ENCODE measurements around the gene PEX10.

PEX10 gene

DNA sequence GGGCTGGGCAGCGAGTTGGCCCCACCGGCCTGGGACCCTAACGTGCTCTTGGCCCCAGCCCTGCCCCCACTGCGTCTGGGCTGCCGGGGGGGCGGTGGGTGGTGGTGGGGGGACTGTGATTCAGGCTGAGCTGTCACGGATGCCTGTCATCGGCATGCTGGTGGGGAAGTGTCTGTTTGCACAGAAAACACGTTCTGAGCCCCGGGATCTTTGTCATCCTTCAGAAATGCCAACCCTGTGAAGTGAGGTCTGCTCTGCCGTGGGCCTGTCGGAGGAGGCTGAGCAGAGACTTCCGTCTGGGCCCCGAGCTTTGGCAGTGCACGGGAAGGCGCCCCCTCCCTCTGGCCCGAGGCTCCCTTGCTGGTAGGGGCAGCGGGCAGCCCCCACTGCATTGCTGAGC lies 39.4 kb upstream of the PEX10 start:
- H3K4me3 ChIP-seq (ENCODE audit: low read length): peak overlapping the region; percentile 67
- H3K4me1 ChIP-seq (ENCODE audit: control insufficient read depth, insufficient read depth, low read length): peaks cover 64% of the 10 kb centered on the region
- no peaks in the 10 kb centered on the region for H3K36me3 ChIP-seq (ENCODE audit: insufficient read depth, low read length)
- peak overlapping the region; percentile 78 for H3K4me2 ChIP-seq (ENCODE audit: low read length)
- H3K9me3 ChIP-seq (replicated peaks; ENCODE audit: low read length): no peaks in the 10 kb centered on the region
- H3K9ac ChIP-seq (ENCODE audit: low read depth, low read length): peak overlapping the region; percentile 90
- no peaks in the 10 kb centered on the region for H3K27me3 ChIP-seq (ENCODE audit: control insufficient read depth, insufficient read depth, low read length)

DNA sequence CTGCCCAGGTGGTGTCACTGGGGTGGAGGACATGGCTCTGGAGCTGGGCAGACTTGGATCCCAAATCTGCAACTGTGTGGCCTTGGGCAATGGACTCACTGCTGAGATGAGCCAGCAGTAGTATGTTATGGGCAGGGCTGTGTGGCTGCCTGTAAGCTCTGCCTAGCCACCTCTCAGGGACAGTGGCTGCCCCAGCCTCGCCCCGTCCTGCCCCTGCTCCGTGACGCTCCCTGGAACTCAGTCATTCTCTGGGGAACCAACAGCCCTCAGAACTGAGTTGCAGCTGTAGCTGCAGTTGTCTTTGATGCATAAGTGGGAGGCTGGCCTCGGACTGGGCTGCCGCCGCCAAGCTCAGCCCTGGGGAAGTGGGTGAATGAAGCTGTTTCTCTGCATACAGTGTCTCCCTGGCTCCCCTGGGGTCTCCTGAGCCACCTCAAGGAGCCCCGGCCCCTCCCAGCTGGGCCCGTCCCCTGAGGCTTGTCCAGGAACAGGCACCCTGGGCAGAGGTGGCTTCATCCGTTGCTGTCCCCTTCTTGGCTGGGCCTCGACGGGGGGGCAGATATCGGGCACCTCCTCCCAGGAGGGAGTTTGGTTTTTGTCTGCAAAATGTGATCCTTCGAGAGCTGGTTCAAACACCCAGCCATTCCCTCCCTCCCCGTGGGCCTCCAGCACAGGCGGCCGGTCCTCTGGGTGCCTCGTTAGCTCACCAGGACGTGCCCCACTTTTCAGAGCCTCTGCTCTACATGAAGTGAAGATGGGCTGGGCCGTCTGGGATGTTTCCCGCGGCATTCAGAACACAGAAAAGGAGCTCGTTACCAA lies 37.5 kb upstream of the PEX10 start:
- Histone ChIP-seq H3K9me3 (replicated peaks; ENCODE audit: low read length) (no peaks in the 10 kb centered on the region), H3K27me3 (ENCODE audit: control insufficient read depth, insufficient read depth, low read length) (no peaks in the 10 kb centered on the region), H3K4me3 (ENCODE audit: low read length) (no peak overlapping the region), H3K36me3 (ENCODE audit: insufficient read depth, low read length) (no peaks in the 10 kb centered on the region), H3K4me1 (ENCODE audit: control insufficient read depth, insufficient read depth, low read length) (peaks cover 77% of the 10 kb centered on the region), H3K9ac (ENCODE audit: low read depth, low read length) (peak overlapping the region; percentile 67), H3K4me2 (ENCODE audit: low read length) (peak overlapping the region; percentile 32)

DNA sequence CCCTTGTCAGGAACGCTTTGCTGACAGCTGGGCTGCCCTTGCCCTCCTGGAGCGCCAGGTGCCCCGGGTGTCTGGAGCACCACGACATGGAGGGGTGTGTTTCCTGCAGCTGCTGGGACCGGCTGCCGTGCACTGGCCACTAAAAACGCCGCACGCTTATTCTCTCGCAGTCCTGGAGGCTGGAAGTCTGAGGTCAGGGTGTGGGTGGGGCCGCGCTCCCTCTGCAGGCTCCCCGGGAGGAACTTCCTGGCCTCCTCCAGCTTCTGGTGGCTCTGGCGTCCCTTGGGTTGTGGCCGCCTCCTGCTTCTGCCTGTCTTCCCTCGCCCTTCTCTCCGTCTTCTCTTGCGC lies 35.7 kb upstream of the PEX10 start:
- Histone ChIP-seq H3K4me1 (ENCODE audit: control insufficient read depth, insufficient read depth, low read length) (peaks cover 77% of the 10 kb centered on the region), H3K9ac (ENCODE audit: low read depth, low read length) (peak overlapping the region; percentile 37), H3K9me3 (replicated peaks; ENCODE audit: low read length) (no peaks in the 10 kb centered on the region), H3K27me3 (ENCODE audit: control insufficient read depth, insufficient read depth, low read length) (peaks cover 1% of the 10 kb centered on the region), H3K4me3 (ENCODE audit: low read length) (no peak overlapping the region), H3K36me3 (ENCODE audit: insufficient read depth, low read length) (no peaks in the 10 kb centered on the region), H3K4me2 (ENCODE audit: low read length) (peak overlapping the region; percentile 71)

DNA sequence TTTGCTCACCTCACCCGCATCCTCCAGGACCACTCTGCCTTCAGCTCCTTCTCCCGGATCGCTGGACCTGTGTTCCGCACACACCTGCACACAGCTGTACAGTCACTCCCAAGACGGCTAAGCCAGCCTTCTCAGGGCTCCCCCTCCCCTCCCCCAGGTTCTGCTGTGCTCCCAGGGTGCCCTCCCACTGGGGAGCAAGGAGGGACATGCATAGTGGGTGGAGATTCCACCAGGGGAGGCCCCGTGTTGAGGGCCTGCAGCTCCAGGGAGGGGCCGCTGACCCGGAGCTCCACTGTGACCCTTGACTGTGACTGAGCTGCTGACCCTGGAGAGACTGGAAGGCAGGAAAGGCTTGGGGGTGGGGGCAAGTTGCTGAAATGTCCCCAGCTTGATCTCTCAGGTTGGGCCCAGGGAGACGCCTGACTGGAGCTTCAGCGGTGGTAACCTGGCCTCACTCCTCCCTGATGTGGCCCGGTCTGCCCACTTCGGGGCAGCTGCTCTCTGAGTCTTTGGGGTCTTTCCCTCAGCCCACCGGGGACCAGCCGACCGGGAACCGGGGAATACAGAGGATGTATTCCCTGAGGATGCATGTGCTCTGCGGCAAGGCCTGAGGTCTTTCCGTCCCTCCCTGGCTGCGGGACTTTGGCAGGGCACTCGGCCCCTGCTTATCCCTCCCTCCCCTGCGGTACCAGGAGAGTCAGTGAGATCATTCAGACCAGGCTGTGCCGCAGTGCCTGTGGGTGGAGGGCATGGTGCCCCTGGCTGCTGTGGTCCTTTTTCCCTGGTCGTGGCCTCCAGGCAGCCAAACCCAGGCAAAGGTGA lies 35.1 kb upstream of the PEX10 start:
- H3K27me3 ChIP-seq (ENCODE audit: control insufficient read depth, insufficient read depth, low read length): peaks cover 7% of the 10 kb centered on the region
- H3K4me1 ChIP-seq (ENCODE audit: control insufficient read depth, insufficient read depth, low read length): peaks cover 72% of the 10 kb centered on the region
- no peaks in the 10 kb centered on the region for H3K9me3 ChIP-seq (replicated peaks; ENCODE audit: low read length)
- peak overlapping the region; percentile 71 for H3K4me2 ChIP-seq (ENCODE audit: low read length)
- H3K4me3 ChIP-seq (ENCODE audit: low read length): no peak overlapping the region
- H3K36me3 ChIP-seq (ENCODE audit: insufficient read depth, low read length): no peaks in the 10 kb centered on the region
- H3K9ac ChIP-seq (ENCODE audit: low read depth, low read length): peak overlapping the region; percentile 37

DNA sequence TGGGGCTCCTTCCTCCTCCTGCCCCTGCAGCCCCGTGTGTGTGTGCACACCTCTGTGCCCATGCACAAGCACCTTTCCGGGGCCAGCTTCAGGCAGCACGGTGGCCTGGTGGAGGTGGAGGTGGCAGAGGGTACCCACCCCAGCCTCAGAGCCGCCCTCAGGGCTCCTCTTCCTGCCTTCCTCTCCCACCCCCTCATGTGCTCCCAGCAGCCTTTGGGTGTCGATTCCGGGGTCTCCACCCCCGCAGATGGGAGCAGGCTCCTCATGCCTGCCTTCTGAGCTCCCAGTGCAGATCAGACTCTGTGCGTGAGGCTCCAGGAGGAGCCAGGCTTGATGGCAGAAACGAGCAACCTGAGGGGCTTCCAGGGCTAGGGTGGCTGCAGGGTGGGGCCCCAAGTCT lies 34.5 kb upstream of the PEX10 start:
- Histone ChIP-seq H3K27me3 (ENCODE audit: control insufficient read depth, insufficient read depth, low read length) (peaks cover 13% of the 10 kb centered on the region), H3K9me3 (replicated peaks; ENCODE audit: low read length) (no peaks in the 10 kb centered on the region)

DNA sequence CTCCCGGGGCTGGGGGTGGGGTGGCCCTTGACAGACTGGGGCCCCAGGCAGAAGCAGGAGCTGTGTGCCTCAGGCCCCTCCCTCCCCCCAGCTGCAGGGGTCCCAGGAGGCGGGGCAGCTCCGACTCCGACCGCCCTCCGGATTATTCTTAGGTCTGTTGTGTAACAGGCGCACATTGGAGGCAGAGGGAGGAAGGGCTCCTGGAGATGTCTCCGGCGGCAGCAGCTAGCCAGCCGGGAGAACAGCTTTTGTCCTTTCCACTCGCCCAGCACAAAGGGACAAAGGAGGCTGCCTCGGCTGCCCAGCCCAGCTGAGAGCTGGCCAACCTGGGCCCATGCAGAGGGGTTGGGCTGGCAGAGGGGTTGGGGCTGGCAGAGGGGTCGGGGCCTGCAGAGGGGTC lies 34.0 kb upstream of the PEX10 start:
- Histone ChIP-seq H3K27me3 (ENCODE audit: control insufficient read depth, insufficient read depth, low read length) (peaks cover 13% of the 10 kb centered on the region), H3K9me3 (replicated peaks; ENCODE audit: low read length) (no peaks in the 10 kb centered on the region), H3K4me1 (ENCODE audit: control insufficient read depth, insufficient read depth, low read length) (peaks cover 63% of the 10 kb centered on the region), H3K9ac (ENCODE audit: low read depth, low read length) (no peak overlapping the region), H3K36me3 (ENCODE audit: insufficient read depth, low read length) (no peaks in the 10 kb centered on the region), H3K4me2 (ENCODE audit: low read length) (peak overlapping the region; percentile 71), H3K4me3 (ENCODE audit: low read length) (no peak overlapping the region)

More for the DNA sequence above, 34.5 kb upstream of the PEX10 start:
- H3K4me1 ChIP-seq (ENCODE audit: control insufficient read depth, insufficient read depth, low read length): peaks cover 66% of the 10 kb centered on the region
- H3K4me3 ChIP-seq (ENCODE audit: low read length): no peak overlapping the region
- H3K9ac ChIP-seq (ENCODE audit: low read depth, low read length): no peak overlapping the region
- H3K4me2 ChIP-seq (ENCODE audit: low read length): peak overlapping the region; percentile 71
- H3K36me3 ChIP-seq (ENCODE audit: insufficient read depth, low read length): no peaks in the 10 kb centered on the region

DNA sequence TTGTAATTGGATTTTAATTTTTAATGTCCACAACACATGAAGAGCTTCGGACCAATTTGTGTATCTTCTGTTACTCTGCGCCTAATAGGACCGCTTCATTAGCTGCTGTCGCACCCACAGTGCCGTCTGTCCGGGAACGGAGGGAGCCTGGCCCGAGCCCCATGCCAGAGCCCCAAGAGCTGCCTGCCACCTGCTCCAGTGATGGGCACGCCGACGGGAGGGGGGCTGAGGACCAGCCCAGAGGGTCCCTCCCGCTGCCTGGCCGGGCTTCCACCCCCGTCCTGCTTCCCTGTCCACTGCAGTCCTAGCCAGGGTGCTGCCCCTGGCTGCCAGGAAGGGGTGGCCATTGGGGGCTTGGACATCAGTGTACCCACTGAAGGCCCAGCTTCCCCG lies 33.5 kb upstream of the PEX10 start:
- Histone ChIP-seq H3K9me3 (replicated peaks; ENCODE audit: low read length) (no peaks in the 10 kb centered on the region), H3K4me2 (ENCODE audit: low read length) (peak overlapping the region; percentile 71), H3K4me1 (ENCODE audit: control insufficient read depth, insufficient read depth, low read length) (peaks cover 57% of the 10 kb centered on the region), H3K27me3 (ENCODE audit: control insufficient read depth, insufficient read depth, low read length) (peaks cover 13% of the 10 kb centered on the region), H3K4me3 (ENCODE audit: low read length) (no peak overlapping the region), H3K9ac (ENCODE audit: low read depth, low read length) (no peak overlapping the region), H3K36me3 (ENCODE audit: insufficient read depth, low read length) (no peaks in the 10 kb centered on the region)

DNA sequence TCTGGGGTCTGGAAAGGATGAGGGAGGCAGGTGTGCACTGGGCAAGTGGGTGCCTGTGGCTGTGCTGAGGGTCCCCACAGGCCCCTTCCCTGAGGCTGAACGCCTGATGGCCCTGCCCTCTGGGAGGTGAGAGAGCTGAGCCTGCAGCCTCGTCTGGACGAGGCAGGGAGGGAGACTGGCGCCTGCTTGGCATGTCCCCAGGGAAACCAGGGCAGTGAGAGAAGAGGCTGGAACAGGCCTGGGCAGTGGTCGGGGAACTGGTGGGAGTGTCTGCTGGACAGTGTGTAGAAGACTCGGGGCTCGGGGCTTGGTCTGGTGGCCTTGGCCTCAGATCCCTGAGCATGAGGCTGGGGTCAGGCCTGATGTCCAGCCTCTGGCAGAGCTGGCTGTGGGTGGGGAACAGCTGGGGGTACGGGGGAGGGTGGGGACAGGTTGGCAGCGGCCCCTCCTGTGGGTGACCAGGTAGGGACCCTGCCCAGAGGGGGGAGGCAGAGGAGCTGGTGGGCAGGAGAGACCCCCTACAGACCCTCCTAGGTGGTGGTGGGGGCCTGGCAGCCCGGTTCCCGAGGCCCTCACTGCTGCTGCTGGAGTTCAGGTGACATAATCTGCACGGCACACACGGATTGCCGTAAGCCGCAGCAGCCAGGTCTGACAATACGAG lies 32.9 kb upstream of the PEX10 start:
- no peaks in the 10 kb centered on the region for H3K36me3 ChIP-seq (ENCODE audit: insufficient read depth, low read length)
- no peak overlapping the region for H3K9ac ChIP-seq (ENCODE audit: low read depth, low read length)
- H3K4me1 ChIP-seq (ENCODE audit: control insufficient read depth, insufficient read depth, low read length): peaks cover 55% of the 10 kb centered on the region
- no peaks in the 10 kb centered on the region for H3K9me3 ChIP-seq (replicated peaks; ENCODE audit: low read length)
- no peak overlapping the region for H3K4me2 ChIP-seq (ENCODE audit: low read length)
- H3K27me3 ChIP-seq (ENCODE audit: control insufficient read depth, insufficient read depth, low read length): peaks cover 13% of the 10 kb centered on the region
- H3K4me3 ChIP-seq (ENCODE audit: low read length): no peak overlapping the region

DNA sequence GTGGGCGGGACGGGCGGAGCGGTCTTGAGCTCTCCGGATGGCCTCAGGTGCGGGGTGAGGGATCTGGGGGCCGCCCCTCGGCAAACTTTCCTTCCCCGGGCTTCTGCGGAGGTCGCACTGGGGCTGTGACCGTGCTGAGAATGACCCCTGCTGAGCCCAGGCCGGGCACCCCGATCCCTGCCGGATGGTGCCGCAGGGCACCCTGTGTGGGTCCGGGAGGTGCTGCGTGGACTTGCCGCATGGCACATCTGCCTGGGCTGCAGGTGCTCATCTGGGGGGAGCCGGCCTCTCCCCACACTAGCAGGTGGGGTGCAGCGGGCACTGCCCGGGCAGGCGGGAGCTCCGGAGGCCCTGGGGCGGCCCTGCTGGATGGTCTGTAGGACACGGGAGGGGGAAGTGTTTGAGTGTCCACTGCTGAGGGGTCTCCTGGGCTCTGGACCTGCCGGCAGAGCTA lies 31.8 kb upstream of the PEX10 start:
- Histone ChIP-seq H3K4me2 (ENCODE audit: low read length) (peak overlapping the region; percentile 75), H3K9me3 (replicated peaks; ENCODE audit: low read length) (no peaks in the 10 kb centered on the region), H3K4me1 (ENCODE audit: control insufficient read depth, insufficient read depth, low read length) (peaks cover 44% of the 10 kb centered on the region), H3K27me3 (ENCODE audit: control insufficient read depth, insufficient read depth, low read length) (peaks cover 13% of the 10 kb centered on the region), H3K36me3 (ENCODE audit: insufficient read depth, low read length) (no peaks in the 10 kb centered on the region), H3K9ac (ENCODE audit: low read depth, low read length) (no peak overlapping the region), H3K4me3 (ENCODE audit: low read length) (peak overlapping the region; percentile 59)

DNA sequence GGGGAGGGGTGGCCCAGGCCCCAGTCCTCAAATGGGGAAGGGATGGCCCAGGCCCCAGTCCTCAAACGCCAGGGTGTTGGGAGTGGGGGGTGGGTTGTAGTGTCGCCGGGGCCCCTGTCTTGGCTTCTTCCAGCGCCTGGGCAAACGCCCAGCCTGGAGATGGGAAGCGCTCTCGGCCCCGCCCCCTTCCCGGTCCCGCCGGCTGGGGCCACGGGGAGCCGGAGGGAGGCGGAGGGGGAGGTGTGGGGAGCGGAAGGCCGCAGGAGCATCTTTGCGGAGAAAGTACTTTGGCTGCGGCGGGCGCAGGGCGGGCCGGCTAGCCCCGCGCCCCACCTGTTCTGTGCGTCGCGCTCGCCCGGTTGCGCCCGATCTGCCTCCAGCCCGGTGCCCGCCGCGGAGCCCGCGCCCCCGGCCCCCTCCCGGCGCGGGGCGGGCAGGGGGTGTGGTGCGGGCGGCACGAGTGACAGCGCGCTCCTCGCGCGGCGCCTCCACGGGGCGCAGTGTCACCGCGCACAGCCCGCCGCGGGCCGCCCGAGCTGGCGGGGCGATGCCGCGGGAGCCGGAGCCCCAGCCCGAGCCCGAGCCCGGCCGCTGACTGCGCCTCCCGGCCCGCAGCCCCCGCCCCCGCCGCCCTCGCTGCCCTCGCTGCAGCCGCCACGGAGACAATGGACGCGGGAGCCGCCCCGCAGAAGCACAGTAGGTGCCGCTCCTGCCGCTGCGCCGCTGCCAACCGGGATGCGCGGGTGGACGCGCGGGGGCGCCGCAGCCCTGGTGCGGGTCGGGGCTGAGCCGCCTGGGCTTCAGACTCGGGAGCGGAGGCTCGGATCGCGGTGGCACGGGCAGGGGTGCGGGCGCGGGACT lies 31.1 kb upstream of the PEX10 start:
- Histone ChIP-seq H3K4me3 (ENCODE audit: low read length) (peak overlapping the region; percentile 59), H3K36me3 (ENCODE audit: insufficient read depth, low read length) (no peaks in the 10 kb centered on the region), H3K4me2 (ENCODE audit: low read length) (peak overlapping the region; percentile 75), H3K9me3 (replicated peaks; ENCODE audit: low read length) (no peaks in the 10 kb centered on the region), H3K9ac (ENCODE audit: low read depth, low read length) (no peak overlapping the region), H3K27me3 (ENCODE audit: control insufficient read depth, insufficient read depth, low read length) (peaks cover 15% of the 10 kb centered on the region), H3K4me1 (ENCODE audit: control insufficient read depth, insufficient read depth, low read length) (peaks cover 40% of the 10 kb centered on the region)

DNA sequence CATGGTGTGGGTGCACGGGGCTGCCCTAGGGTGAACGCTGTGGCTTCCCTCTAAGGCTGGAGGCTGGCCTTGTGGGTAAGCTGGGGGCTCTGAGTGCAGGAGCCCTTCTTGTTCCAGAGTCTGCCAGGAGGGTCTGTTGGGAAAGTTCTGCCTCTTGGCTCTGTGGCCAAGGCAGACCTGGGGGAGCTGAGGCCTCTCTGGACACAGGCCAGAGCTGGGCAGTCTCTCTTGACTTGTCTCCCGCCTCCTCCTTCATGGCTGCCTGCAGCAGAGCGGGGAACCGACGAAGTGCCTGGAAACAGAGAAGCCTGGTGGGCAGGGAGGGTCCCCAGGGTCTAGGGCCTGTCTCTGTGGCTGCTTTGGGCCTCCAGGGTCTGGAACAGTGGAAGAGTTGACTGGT lies 30.3 kb upstream of the PEX10 start:
- Histone ChIP-seq H3K4me1 (ENCODE audit: control insufficient read depth, insufficient read depth, low read length) (peaks cover 32% of the 10 kb centered on the region), H3K4me3 (ENCODE audit: low read length) (no peak overlapping the region), H3K9me3 (replicated peaks; ENCODE audit: low read length) (no peaks in the 10 kb centered on the region), H3K4me2 (ENCODE audit: low read length) (no peak overlapping the region), H3K9ac (ENCODE audit: low read depth, low read length) (no peak overlapping the region), H3K36me3 (ENCODE audit: insufficient read depth, low read length) (no peaks in the 10 kb centered on the region), H3K27me3 (ENCODE audit: control insufficient read depth, insufficient read depth, low read length) (peaks cover 22% of the 10 kb centered on the region)

Measured in skeletal muscle satellite cell (primary cell).